ENCODE data around the gene SGCG. TPM values are rescaled to one million over a fixed set of nuclear protein-coding genes. Genes with fewer than 3 reads are reported as not detected.
A peak's percentile ranks its signal among the peaks of the same experiment; 100 is the strongest.

The SGCG gene
- total and polyA plus RNA-seq, 2 of the 4 experiments (the other 2 are of a cell fraction) = under 0.01 TPM; not detected in 1

GRCh38 chr13:23350009-23350408 is 169.2 kb downstream of the SGCG start:
- Histone ChIP-seq H4K91ac (ENCODE audit: insufficient read depth, low read depth, low read length) (no peak overlapping the region), H2BK5ac (ENCODE audit: low read depth, low read length, poor library complexity, severe bottlenecking) (peak overlapping the region; percentile 28), H3K4me3 (ENCODE audit: insufficient read depth, low read depth, low read length) (no peak overlapping the region), H4K20me1 (ENCODE audit: insufficient read depth, low read length) (peaks cover 18% of the 10 kb centered on the region), H2AFZ (replicated peaks; ENCODE audit: low read length, poor library complexity) (no peak overlapping the region), H3K27me3 (ENCODE audit: control insufficient read depth, insufficient read depth, low read length) (no peaks in the 10 kb centered on the region), H3K4ac (ENCODE audit: low read depth, low read length) (no peak overlapping the region), H3K56ac (ENCODE audit: extremely low read depth, insufficient read depth, low read length) (no peak overlapping the region), H3K4me1 (ENCODE audit: control insufficient read depth, insufficient read depth, low read length) (peaks cover 24% of the 10 kb centered on the region), H3K36me3 (ENCODE audit: control insufficient read depth, insufficient read depth, low read length) (peaks cover 42% of the 10 kb centered on the region), H3K79me1 (ENCODE audit: low read depth in 1 of 2, low read length in 2 of 2) (peaks cover 58 to 70% of the 10 kb centered on the region in 2 experiments), H4K8ac (ENCODE audit: low read depth in 2 of 2, low read length in 2 of 2) (no peak overlapping the region), H3K4me2 (ENCODE audit: low read depth, low read length) (no peak overlapping the region), H2AK9ac (replicated peaks; ENCODE audit: low read depth, low read length, poor library complexity) (no peak overlapping the region), H3K9ac (ENCODE audit: low read depth, low read length) (no peak overlapping the region), H3K9me1 (ENCODE audit: insufficient read depth, low read length) (peaks cover 10% of the 10 kb centered on the region), H3K27ac (ENCODE audit: insufficient read depth, low read length) (no peak overlapping the region), H3K23ac (ENCODE audit: low read depth, low read length) (no peak overlapping the region), H4K5ac (ENCODE audit: low read depth, low read length) (peak overlapping the region; percentile 20; the same call in 1 of the 2 replicates), H3K18ac (ENCODE audit: low read depth, low read length) (no peak overlapping the region; the same call in 1 of the 2 replicates), H2BK20ac (ENCODE audit: low read depth, low read length) (no peak overlapping the region), H2AK5ac (ENCODE audit: low read depth, low read length) (no peak overlapping the region), H3K9me3 (ENCODE audit: control insufficient read depth, insufficient read depth, low read length) (no peaks in the 10 kb centered on the region), H2BK120ac (ENCODE audit: low read depth, low read length) (no peak overlapping the region), H2BK15ac (ENCODE audit: low read depth, low read length) (no peak overlapping the region), H3K14ac (replicated peaks; ENCODE audit: low read depth, low read length) (no peak overlapping the region)
- intact Hi-C loops (cut with micrococcal nuclease) (no loop called here), dilution Hi-C loops (cut with HindIII; ENCODE audit: low sequenced_read_pairs, unreplicated experiment) (no loop called here), in situ Hi-C loops (cut with MboI; ENCODE audit: low sequenced_read_pairs) (loop anchor here (25.0 kb wide), 1 partner anchor 537 kb away; the partner anchor contains the start of genes C1QTNF9B and MIPEP)
- no TSS peak for BruUV-seq (replicated peaks)
- DNase-seq (no peak), ATAC-seq (ENCODE audit: low read depth) (no peak)
- WGBS, 2 experiments (ENCODE audit: extremely low coverage in 2 of 2, insufficient read length in 1 of 2) = no CpG with 5 or more reads among the region's 3 CpGs
- ChIA-PET POLR2A (ENCODE audit: unreplicated experiment) (no interaction called here), CTCF (interaction anchor here (0.7 kb wide), 1 partner anchor 268 kb away, joined by 3 read pairs; no protein-coding TSS in a partner anchor)
- TF ChIP-seq CEBPB (IDR thresholded peaks at IDR 0.05; ENCODE audit: low read depth, low read length) (no peak), ELK1 (IDR thresholded peaks at IDR 0.05; ENCODE audit: borderline replicate concordance, low read depth, low read length) (no peak), CHD1 (IDR thresholded peaks at IDR 0.05; ENCODE audit: low read depth, low read length) (no peak), POLR2A (IDR thresholded peaks at IDR 0.05; ENCODE audit: low read depth, low read length) (no peak), FOS (IDR thresholded peaks at IDR 0.05; ENCODE audit: low read depth, low read length) (no peak), CTCF (conservative IDR thresholded peaks at IDR 0.05; ENCODE audit: low read depth, low read length) (no peak), MAFK (IDR thresholded peaks at IDR 0.05; ENCODE audit: low read depth, low read length) (no peak), MAZ (IDR thresholded peaks at IDR 0.05; ENCODE audit: borderline replicate concordance, low read depth, low read length) (no peak), BHLHE40 (IDR thresholded peaks at IDR 0.05; ENCODE audit: low read depth, low read length) (no peak)
